ENCODE measurements around the gene CNDP2.

CNDP2 gene

GRCh38 chr18:74501386-74501785, 5.2 kb downstream of the CNDP2 start:
- DNase-seq, result no peak

- DNase-seq, result no peak
Measured at GRCh38 chr18:74503137-74503536, 7.0 kb downstream of the CNDP2 start.

GRCh38 chr18:74505776-74506175, 9.6 kb downstream of the CNDP2 start:
- no peak for DNase-seq

GRCh38 chr18:74506448-74507084, 10.4 kb downstream of the CNDP2 start:
- no peak for DNase-seq

GRCh38 chr18:74507097-74507881, 11.1 kb downstream of the CNDP2 start:
- DNase-seq, result no peak

- no peak for DNase-seq
Measured at GRCh38 chr18:74507927-74508326, 11.8 kb downstream of the CNDP2 start.

GRCh38 chr18:74508366-74508765, 12.2 kb downstream of the CNDP2 start:
- no peak for DNase-seq

- DNase-seq, result no peak
Measured at GRCh38 chr18:74508821-74509225, 12.7 kb downstream of the CNDP2 start.

- no peak for DNase-seq
Measured at GRCh38 chr18:74509856-74510769, 13.9 kb downstream of the CNDP2 start.

GRCh38 chr18:74510770-74511095, 14.6 kb downstream of the CNDP2 start:
- no peak for DNase-seq

GRCh38 chr18:74511823-74512222, 15.7 kb downstream of the CNDP2 start:
- DNase-seq, result no peak

- DNase-seq, result no peak
Measured at GRCh38 chr18:74512321-74513053, 16.3 kb downstream of the CNDP2 start.

- no peak for DNase-seq
Measured at GRCh38 chr18:74513149-74513882, 17.2 kb downstream of the CNDP2 start.

- no peak for DNase-seq
Measured at GRCh38 chr18:74513883-74514205, 17.7 kb downstream of the CNDP2 start.

- DNase-seq, result no peak
Measured at GRCh38 chr18:74514860-74515495, 18.8 kb downstream of the CNDP2 start.

GRCh38 chr18:74515620-74516231, 19.6 kb downstream of the CNDP2 start:
- DNase-seq, result peak in 1 of 3 experiments; percentile 26

GRCh38 chr18:74516271-74517235, 20.4 kb downstream of the CNDP2 start:
- DNase-seq, result no peak

GRCh38 chr18:74517236-74517630, 21.1 kb downstream of the CNDP2 start:
- DNase-seq, result no peak

GRCh38 chr18:74518456-74519295, 22.5 kb downstream of the CNDP2 start:
- DNase-seq, result no peak

All from NCI-H1417 (cell line).